Occipital lobe (tissue), 2 donors: ENCODE data around the gene ABL1. TPM values are rescaled to one million over a fixed set of nuclear protein-coding genes. Genes with fewer than 3 reads are reported as not detected.

Source experiments
- DNase-seq: peaks from one replicate; lab custom pipeline; 2025; lab: John Stamatoyannopoulos, UW
- total RNA-seq: library from RNA; depleted of rRNA; stranded (reverse); fragments of >200 nt; gene quantifications from one replicate; pipeline ENCODE4 v1.2.3, GENCODE V29; 2014

Gene ABL1
- total RNA-seq, 1 donor from 2014 or later, result 25.1 TPM

GRCh38 chr9:130888146-130888885 lies 53.3 kb downstream of the ABL1 start:
- DNase-seq, result no peak

GRCh38 chr9:130890124-130890523 lies 55.1 kb downstream of the ABL1 start:
- DNase-seq, result no peak

GRCh38 chr9:130890870-130891687 lies 56.0 kb downstream of the ABL1 start:
- DNase-seq, result no peak

- DNase-seq, result no peak
Measured at GRCh38 chr9:130891688-130892476, 56.8 kb downstream of the ABL1 start.

GRCh38 chr9:130892477-130893304 lies 57.6 kb downstream of the ABL1 start:
- DNase-seq, result no peak

GRCh38 chr9:130893341-130894101 lies 58.5 kb downstream of the ABL1 start:
- DNase-seq, result no peak

GRCh38 chr9:130894546-130894945 lies 59.5 kb downstream of the ABL1 start:
- no peak for DNase-seq

- DNase-seq, result no peak
Measured at GRCh38 chr9:130895038-130895437, 60.0 kb downstream of the ABL1 start.

- DNase-seq, result no peak
Measured at GRCh38 chr9:130895481-130896232, 60.6 kb downstream of the ABL1 start.

GRCh38 chr9:130896233-130897014 lies 61.4 kb downstream of the ABL1 start, which contains the start of gene QRFP:
Gene QRFP (minus strand): TSS chr9:130896812. CDS start chr9:130893838, 2,974 bp downstream.
- DNase-seq, result no peak

GRCh38 chr9:130897105-130897751 lies 62.2 kb downstream of the ABL1 start:
- DNase-seq, result no peak

- DNase-seq, result no peak
Measured at GRCh38 chr9:130897848-130898551, 62.9 kb downstream of the ABL1 start.

- DNase-seq, result no peak
Measured at GRCh38 chr9:130898552-130898852, 63.4 kb downstream of the ABL1 start.

- DNase-seq, result no peak
Measured at GRCh38 chr9:130899051-130899748, 64.1 kb downstream of the ABL1 start.

GRCh38 chr9:130900701-130901497 lies 65.8 kb downstream of the ABL1 start:
- no peak for DNase-seq

GRCh38 chr9:130901498-130902203 lies 66.6 kb downstream of the ABL1 start:
- DNase-seq, result no peak
